HEK293T (cell line): ENCODE measurements around the gene SERPINA3.

Experiments used
- CTCF ChIA-PET: fragments of 350-600 bp; formaldehyde crosslinking; extraction: SDS; loops from one replicate; lab custom pipeline; 2021; ENCODE audit warnings: antibody characterized with exemption, inconsistent platforms; lab: Yijun Ruan, JAX
- POLR2A ChIA-PET: fragments of 350-600 bp; formaldehyde crosslinking; extraction: SDS; loops from one replicate; lab custom pipeline; 2020; ENCODE audit warnings: antibody characterized with exemption, inconsistent platforms; lab: Yijun Ruan, JAX
- DNase-seq: peaks from one replicate; pipeline ENCODE4 v3.0.0; 2012; ENCODE audit warnings: mixed read lengths; ENCODE audit errors: extremely low spot score
- ARNT ChIP-seq: fragments of 450-650 bp; IDR thresholded peaks from 2 replicates; pipeline ENCODE4 v1.6.1; 2017; ENCODE audit warnings: mild to moderate bottlenecking
- BHLHE40 ChIP-seq: fragments of 450-650 bp; IDR thresholded peaks from 2 replicates; pipeline ENCODE4 v1.6.1; 2016; ENCODE audit warnings: mild to moderate bottlenecking, moderate library complexity, borderline replicate concordance
- CTBP1 ChIP-seq: fragments of 450-650 bp; IDR thresholded peaks from 2 replicates; pipeline ENCODE4 v1.6.1; 2016; ENCODE audit warnings: borderline replicate concordance
- ELF4 ChIP-seq: fragments of 450-650 bp; IDR thresholded peaks from 2 replicates; pipeline ENCODE4 v1.6.1; 2017; ENCODE audit warnings: antibody characterized with exemption
- FOXA1 ChIP-seq: fragments of 450-650 bp; IDR thresholded peaks from 2 replicates; pipeline ENCODE4 v1.6.1; 2016; ENCODE audit warnings: mild to moderate bottlenecking
- FOXK2 ChIP-seq: fragments of 450-650 bp; IDR thresholded peaks from 2 replicates; pipeline ENCODE4 v1.6.1; 2016; ENCODE audit warnings: mild to moderate bottlenecking
- FOXM1 ChIP-seq: fragments of 450-650 bp; IDR thresholded peaks from 2 replicates; pipeline ENCODE4 v1.6.1; 2017; ENCODE audit warnings: mild to moderate bottlenecking, borderline replicate concordance
- HDGF ChIP-seq: fragments of 450-650 bp; IDR thresholded peaks from 2 replicates; pipeline ENCODE4 v1.6.1; 2017; ENCODE audit warnings: antibody characterized with exemption, borderline replicate concordance
- L3MBTL2 ChIP-seq: fragments of 450-650 bp; conservative IDR thresholded peaks from 2 replicates; pipeline ENCODE4 v1.6.1; 2016; ENCODE audit warnings: mild to moderate bottlenecking
- LEF1 ChIP-seq: fragments of 450-650 bp; IDR thresholded peaks from 2 replicates; pipeline ENCODE4 v1.6.1; 2017; ENCODE audit warnings: mild to moderate bottlenecking, borderline replicate concordance
- NFRKB ChIP-seq: fragments of 450-650 bp; IDR thresholded peaks from 2 replicates; pipeline ENCODE4 v1.6.1; 2016; ENCODE audit warnings: mild to moderate bottlenecking, moderate library complexity
- SP1 ChIP-seq: fragments of 450-650 bp; IDR thresholded peaks from 2 replicates; pipeline ENCODE4 v1.6.1; 2017
- SUZ12 ChIP-seq: fragments of 450-650 bp; IDR thresholded peaks from 2 replicates; pipeline ENCODE4 v1.6.1; 2016; ENCODE audit warnings: mild to moderate bottlenecking
- TARDBP ChIP-seq: fragments of 450-650 bp; IDR thresholded peaks from 2 replicates; pipeline ENCODE4 v1.6.1; 2016
- ZNF384 ChIP-seq: fragments of 450-650 bp; IDR thresholded peaks from 2 replicates; pipeline ENCODE4 v1.6.1; 2016
- TF ChIP-seq, protein P1 (sequence below): fragments of 450-650 bp; IDR thresholded peaks from 2 replicates; pipeline ENCODE4 v1.6.1; 2016

Gene SERPINA3

GRCh38 chr14:94630396-94630795 lies 18.2 kb downstream of the SERPINA3 start:
- TF ChIP-seq SP1 (no peak), L3MBTL2 (no peak), HDGF (no peak), CTBP1 (no peak), ELF4 (no peak), FOXK2 (no peak), ARNT (no peak)
- POLR2A ChIA-PET: no interaction called here
- no peak for DNase-seq
- CTCF ChIA-PET: no interaction called here

- DNase-seq: no peak
- ChIA-PET POLR2A (no interaction called here), CTCF (no interaction called here)
- TF ChIP-seq FOXA1: no peak
- no peak for TF ChIP-seq CTBP1
- TF ChIP-seq FOXK2: no peak
- TF ChIP-seq FOXM1: no peak
- TF ChIP-seq LEF1: no peak
- TF ChIP-seq SP1: no peak
- TF ChIP-seq, protein P1, sequence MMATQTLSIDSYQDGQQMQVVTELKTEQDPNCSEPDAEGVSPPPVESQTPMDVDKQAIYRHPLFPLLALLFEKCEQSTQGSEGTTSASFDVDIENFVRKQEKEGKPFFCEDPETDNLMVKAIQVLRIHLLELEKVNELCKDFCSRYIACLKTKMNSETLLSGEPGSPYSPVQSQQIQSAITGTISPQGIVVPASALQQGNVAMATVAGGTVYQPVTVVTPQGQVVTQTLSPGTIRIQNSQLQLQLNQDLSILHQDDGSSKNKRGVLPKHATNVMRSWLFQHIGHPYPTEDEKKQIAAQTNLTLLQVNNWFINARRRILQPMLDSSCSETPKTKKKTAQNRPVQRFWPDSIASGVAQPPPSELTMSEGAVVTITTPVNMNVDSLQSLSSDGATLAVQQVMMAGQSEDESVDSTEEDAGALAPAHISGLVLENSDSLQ: no peak
- no peak for TF ChIP-seq L3MBTL2
- TF ChIP-seq TARDBP: no peak
- TF ChIP-seq HDGF: no peak
- no peak for TF ChIP-seq ELF4
- no peak for TF ChIP-seq ZNF384
- no peak for TF ChIP-seq ARNT
- TF ChIP-seq BHLHE40: no peak
- no peak for TF ChIP-seq NFRKB
- no peak for TF ChIP-seq SUZ12
These were observed 18.9 kb downstream of the SERPINA3 start for GRCh38 chr14:94631050-94631449.

- DNase-seq: no peak
- ChIA-PET POLR2A (no interaction called here), CTCF (no interaction called here)
- no peak for TF ChIP-seq HDGF
- TF ChIP-seq ARNT: no peak
- TF ChIP-seq, protein P1: no peak
- no peak for TF ChIP-seq TARDBP
- no peak for TF ChIP-seq NFRKB
- no peak for TF ChIP-seq SP1
- TF ChIP-seq SUZ12: no peak
- TF ChIP-seq CTBP1: no peak
- TF ChIP-seq L3MBTL2: no peak
- no peak for TF ChIP-seq BHLHE40
- no peak for TF ChIP-seq FOXA1
- no peak for TF ChIP-seq FOXK2
- TF ChIP-seq LEF1: no peak
- TF ChIP-seq FOXM1: no peak
- TF ChIP-seq ELF4: no peak
- no peak for TF ChIP-seq ZNF384
These were observed 19.5 kb downstream of the SERPINA3 start for GRCh38 chr14:94631536-94632304.

DNA sequence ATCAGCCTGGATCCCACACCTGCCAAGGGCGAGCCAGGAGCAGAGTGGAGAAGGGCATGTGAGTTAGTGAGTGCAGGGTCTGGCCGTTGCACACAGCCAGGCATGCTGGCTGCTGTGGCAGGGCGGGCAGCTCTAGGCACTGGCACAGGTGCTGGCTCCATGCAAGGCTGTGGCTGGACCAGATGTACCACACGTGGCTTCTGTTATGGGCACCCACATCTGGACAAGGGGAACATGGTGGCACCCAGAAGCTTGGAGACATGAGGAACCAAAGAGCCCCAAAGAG lies 20.1 kb downstream of the SERPINA3 start:
- ChIA-PET CTCF (no interaction called here), POLR2A (no interaction called here)
- no peak for DNase-seq
- TF ChIP-seq CTBP1: no peak
- no peak for TF ChIP-seq L3MBTL2
- TF ChIP-seq TARDBP: no peak
- no peak for TF ChIP-seq FOXK2
- no peak for TF ChIP-seq HDGF
- TF ChIP-seq ZNF384: no peak
- TF ChIP-seq, protein P1: no peak
- no peak for TF ChIP-seq FOXM1
- no peak for TF ChIP-seq ELF4
- no peak for TF ChIP-seq ARNT
- no peak for TF ChIP-seq LEF1
- no peak for TF ChIP-seq SP1
- no peak for TF ChIP-seq NFRKB
- TF ChIP-seq SUZ12: no peak
- TF ChIP-seq BHLHE40: no peak
- TF ChIP-seq FOXA1: no peak

- POLR2A ChIA-PET: no interaction called here
- no peak for DNase-seq
- TF ChIP-seq NFRKB (no peak), ELF4 (no peak), SUZ12 (no peak), TARDBP (no peak), CTBP1 (no peak), LEF1 (no peak), ZNF384 (no peak), SP1 (no peak)
- CTCF ChIA-PET: no interaction called here
These were observed 20.9 kb downstream of the SERPINA3 start for GRCh38 chr14:94633121-94633520.

- ChIA-PET CTCF (no interaction called here), POLR2A (no interaction called here)
- TF ChIP-seq ZNF384 (no peak), CTBP1 (no peak), FOXK2 (no peak), NFRKB (no peak), SUZ12 (no peak), LEF1 (no peak), TARDBP (no peak), FOXA1 (no peak), HDGF (no peak), ELF4 (no peak)
- TF ChIP-seq, protein P1: no peak
- DNase-seq: no peak
These were observed 23.0 kb downstream of the SERPINA3 start for GRCh38 chr14:94635154-94635553.
